HCT116 (cell line): ENCODE data around the gene CA4.

Source experiments
- CEBPB ChIP-seq: IDR thresholded peaks from 2 replicates; pipeline ENCODE4 v1.6.1; 2012; ENCODE audit warnings: low read depth
- ELF1 ChIP-seq: IDR thresholded peaks from 2 replicates; pipeline ENCODE4 v1.6.1; 2012; ENCODE audit warnings: low read depth, borderline replicate concordance
- SP1 ChIP-seq: IDR thresholded peaks from 2 replicates; pipeline ENCODE4 v1.6.1; 2012; ENCODE audit warnings: low read depth
- ZFX ChIP-seq: fragments of 450-650 bp; IDR thresholded peaks from 2 replicates; pipeline ENCODE4 v1.6.1; 2017
- ZNF274 ChIP-seq: fragments of 200-500 bp; sonication (Bioruptor generic); IDR thresholded peaks from 2 replicates; pipeline ENCODE4 v1.6.1; 2014; ENCODE audit warnings: mild to moderate bottlenecking, low read depth, low read length, inconsistent platforms
- TF ChIP-seq, protein P1 (sequence below), 3 experiments: fragments of 200-600 bp in 1 of 3; sonication (generic) in 1 of 3; IDR thresholded peaks in 2 of 3; conservative IDR thresholded peaks in 1 of 3; 2 replicates each; pipeline ENCODE4 v1.5.1; 2012 to 2017; ENCODE audit warnings: low read depth in 2 of 3, low read length in 2 of 3, antibody characterized with exemption in 1 of 3, borderline replicate concordance in 1 of 3, control low read depth in 1 of 3, mild to moderate bottlenecking in 1 of 3, mixed read lengths in 1 of 3, mixed run types in 1 of 3, moderate library complexity in 1 of 3; ENCODE audit not compliant: insufficient read depth in 1 of 3
- TF ChIP-seq, protein P2 (sequence below): IDR thresholded peaks from 2 replicates; pipeline ENCODE4 v1.6.1; 2012; ENCODE audit warnings: low read depth

DNA sequence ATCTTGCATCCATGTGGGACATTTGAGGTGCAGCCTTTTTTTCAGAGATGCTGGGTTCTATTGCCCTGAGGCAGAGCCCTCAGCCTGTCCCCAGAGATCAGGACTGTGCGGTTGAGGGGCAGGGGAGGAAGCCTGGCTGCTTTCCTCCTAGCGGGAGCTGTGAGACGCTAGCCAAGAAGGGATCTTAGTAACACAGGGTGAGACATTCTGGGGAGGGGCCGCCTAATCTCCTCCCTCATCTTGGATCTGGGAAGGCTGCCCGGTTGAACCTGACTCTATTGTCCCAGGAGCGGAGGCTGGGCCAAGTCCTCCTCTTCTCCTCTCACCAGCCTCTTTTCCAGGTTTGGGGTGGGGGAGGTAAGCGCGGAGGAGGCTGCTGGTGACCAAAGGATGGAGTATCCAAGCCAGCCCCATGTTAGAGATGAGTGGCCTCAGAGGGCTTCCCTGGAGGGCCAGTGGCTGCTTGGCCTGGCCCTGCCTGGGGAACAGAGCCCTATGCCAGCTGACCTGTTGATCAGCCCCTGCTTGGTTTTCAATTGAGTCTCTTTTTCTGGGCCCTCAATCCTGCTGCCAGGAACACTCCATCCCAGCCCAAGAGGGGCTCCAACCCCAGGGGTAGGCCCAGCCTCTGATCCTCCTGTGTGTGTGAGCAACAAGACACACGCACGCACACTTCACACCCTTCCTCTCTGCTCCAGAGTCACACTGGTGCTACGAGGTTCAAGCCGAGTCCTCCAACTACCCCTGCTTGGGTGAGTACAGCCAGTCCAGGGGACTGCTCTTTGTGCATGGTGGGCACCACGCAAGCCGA is 5.0 kb downstream of the CA4 start:
- TF ChIP-seq ZNF274, result no peak
- TF ChIP-seq, protein P1, sequence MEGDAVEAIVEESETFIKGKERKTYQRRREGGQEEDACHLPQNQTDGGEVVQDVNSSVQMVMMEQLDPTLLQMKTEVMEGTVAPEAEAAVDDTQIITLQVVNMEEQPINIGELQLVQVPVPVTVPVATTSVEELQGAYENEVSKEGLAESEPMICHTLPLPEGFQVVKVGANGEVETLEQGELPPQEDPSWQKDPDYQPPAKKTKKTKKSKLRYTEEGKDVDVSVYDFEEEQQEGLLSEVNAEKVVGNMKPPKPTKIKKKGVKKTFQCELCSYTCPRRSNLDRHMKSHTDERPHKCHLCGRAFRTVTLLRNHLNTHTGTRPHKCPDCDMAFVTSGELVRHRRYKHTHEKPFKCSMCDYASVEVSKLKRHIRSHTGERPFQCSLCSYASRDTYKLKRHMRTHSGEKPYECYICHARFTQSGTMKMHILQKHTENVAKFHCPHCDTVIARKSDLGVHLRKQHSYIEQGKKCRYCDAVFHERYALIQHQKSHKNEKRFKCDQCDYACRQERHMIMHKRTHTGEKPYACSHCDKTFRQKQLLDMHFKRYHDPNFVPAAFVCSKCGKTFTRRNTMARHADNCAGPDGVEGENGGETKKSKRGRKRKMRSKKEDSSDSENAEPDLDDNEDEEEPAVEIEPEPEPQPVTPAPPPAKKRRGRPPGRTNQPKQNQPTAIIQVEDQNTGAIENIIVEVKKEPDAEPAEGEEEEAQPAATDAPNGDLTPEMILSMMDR (IDR thresholded peaks at IDR 0.05 in 2 of 3, conservative IDR thresholded peaks at IDR 0.05 in 1 of 3; ENCODE audit: borderline replicate concordance in 1 of 3, insufficient read depth in 1 of 3, low read depth in 2 of 3, low read length in 2 of 3), result no peak
- TF ChIP-seq ZFX, result no peak
- no peak for TF ChIP-seq ELF1
- TF ChIP-seq CEBPB, result no peak
- TF ChIP-seq SP1, result no peak
- TF ChIP-seq, protein P2, sequence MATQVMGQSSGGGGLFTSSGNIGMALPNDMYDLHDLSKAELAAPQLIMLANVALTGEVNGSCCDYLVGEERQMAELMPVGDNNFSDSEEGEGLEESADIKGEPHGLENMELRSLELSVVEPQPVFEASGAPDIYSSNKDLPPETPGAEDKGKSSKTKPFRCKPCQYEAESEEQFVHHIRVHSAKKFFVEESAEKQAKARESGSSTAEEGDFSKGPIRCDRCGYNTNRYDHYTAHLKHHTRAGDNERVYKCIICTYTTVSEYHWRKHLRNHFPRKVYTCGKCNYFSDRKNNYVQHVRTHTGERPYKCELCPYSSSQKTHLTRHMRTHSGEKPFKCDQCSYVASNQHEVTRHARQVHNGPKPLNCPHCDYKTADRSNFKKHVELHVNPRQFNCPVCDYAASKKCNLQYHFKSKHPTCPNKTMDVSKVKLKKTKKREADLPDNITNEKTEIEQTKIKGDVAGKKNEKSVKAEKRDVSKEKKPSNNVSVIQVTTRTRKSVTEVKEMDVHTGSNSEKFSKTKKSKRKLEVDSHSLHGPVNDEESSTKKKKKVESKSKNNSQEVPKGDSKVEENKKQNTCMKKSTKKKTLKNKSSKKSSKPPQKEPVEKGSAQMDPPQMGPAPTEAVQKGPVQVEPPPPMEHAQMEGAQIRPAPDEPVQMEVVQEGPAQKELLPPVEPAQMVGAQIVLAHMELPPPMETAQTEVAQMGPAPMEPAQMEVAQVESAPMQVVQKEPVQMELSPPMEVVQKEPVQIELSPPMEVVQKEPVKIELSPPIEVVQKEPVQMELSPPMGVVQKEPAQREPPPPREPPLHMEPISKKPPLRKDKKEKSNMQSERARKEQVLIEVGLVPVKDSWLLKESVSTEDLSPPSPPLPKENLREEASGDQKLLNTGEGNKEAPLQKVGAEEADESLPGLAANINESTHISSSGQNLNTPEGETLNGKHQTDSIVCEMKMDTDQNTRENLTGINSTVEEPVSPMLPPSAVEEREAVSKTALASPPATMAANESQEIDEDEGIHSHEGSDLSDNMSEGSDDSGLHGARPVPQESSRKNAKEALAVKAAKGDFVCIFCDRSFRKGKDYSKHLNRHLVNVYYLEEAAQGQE, result no peak
